GM13977 (cell line): ENCODE results near the gene VNN1.
"Not testable (repeated sequence)": the region's sequence is repeated elsewhere in the genome, so short reads cannot be mapped to it uniquely, and the experiment has no call there.

Source experiments
- DNase-seq: peaks from one replicate; pipeline ENCODE4 v3.0.0; 2012; ENCODE audit warnings: low spot score
- CTCF ChIP-seq: IDR thresholded peaks from 2 replicates; pipeline ENCODE4 v1.5.1; 2012; ENCODE audit warnings: mild to moderate bottlenecking, control low read depth; ENCODE audit not compliant: insufficient read depth; ENCODE audit errors: extremely low read depth, missing control alignments
- in situ Hi-C: fragments of 300-500 bp; cut with MboI; formaldehyde crosslinking; loops from one replicate; pipeline ENCODE4 v1.12.0; 2022; ENCODE audit warnings: low sequenced_read_pairs, low pct_unique_long_range_greater_than_20kb, mixed read lengths, inconsistent platforms; ENCODE audit not compliant: unreplicated experiment

VNN1 gene

GRCh38 chr6:132651062-132651461, 62.8 kb downstream of the VNN1 start:
- DNase-seq, result no peak
- in situ Hi-C loops, result no loop called here
- no peak for TF ChIP-seq CTCF

- no peak for TF ChIP-seq CTCF
- no peak for DNase-seq
- in situ Hi-C loops, result no loop called here
Observed at GRCh38 chr6:132650429-132650828, 63.4 kb downstream of the VNN1 start.

- TF ChIP-seq CTCF, result no peak
- in situ Hi-C loops, result no loop called here
- DNase-seq, result no peak
Observed at GRCh38 chr6:132648828-132649227, 65.0 kb downstream of the VNN1 start.

- TF ChIP-seq CTCF, result no peak
- DNase-seq, result peak; percentile 9
- in situ Hi-C loops, result no loop called here
Observed at GRCh38 chr6:132648356-132648755, 65.5 kb downstream of the VNN1 start.

- no peak for TF ChIP-seq CTCF
- DNase-seq, result no peak
- in situ Hi-C loops, result no loop called here
Observed at GRCh38 chr6:132643547-132643946, 70.3 kb downstream of the VNN1 start.

- DNase-seq, in situ Hi-C loops: not testable (repeated sequence)
Observed at GRCh38 chr6:132637135-132637534, 76.7 kb downstream of the VNN1 start.

- in situ Hi-C loops, DNase-seq: not testable (repeated sequence)
Observed at GRCh38 chr6:132635906-132636305, 77.9 kb downstream of the VNN1 start.

GRCh38 chr6:132635288-132635687, 78.6 kb downstream of the VNN1 start:
- DNase-seq, in situ Hi-C loops: not testable (repeated sequence)
